GM12801 (cell line): ENCODE measurements around the gene APPL2.

ENCODE experiments used
- CTCF ChIP-seq: IDR thresholded peaks from one replicate; pipeline ENCODE4 v1.5.1; 2011; ENCODE audit warnings: control low read depth; ENCODE audit not compliant: insufficient read length; ENCODE audit errors: extremely low read depth

The APPL2 gene

GRCh38 chr12:105212438-105212837, 23.5 kb downstream of the APPL2 start:
- no peak for TF ChIP-seq CTCF

- no peak for TF ChIP-seq CTCF
These were observed 26.9 kb downstream of the APPL2 start for GRCh38 chr12:105209091-105209490.

- TF ChIP-seq CTCF = no peak
These were observed 29.1 kb downstream of the APPL2 start for GRCh38 chr12:105206686-105207374.

- TF ChIP-seq CTCF = no peak
These were observed 30.5 kb downstream of the APPL2 start for GRCh38 chr12:105205322-105206048.

GRCh38 chr12:105204916-105205315, 31.1 kb downstream of the APPL2 start:
- no peak for TF ChIP-seq CTCF

GRCh38 chr12:105204127-105204526, 31.8 kb downstream of the APPL2 start:
- no peak for TF ChIP-seq CTCF

- no peak for TF ChIP-seq CTCF
These were observed 33.8 kb downstream of the APPL2 start for GRCh38 chr12:105202202-105202601.
